Measurements from ENCODE around the gene CHD2. TPM values are rescaled to one million over a fixed set of nuclear protein-coding genes. Genes with fewer than 3 reads are reported as not detected.

Gene CHD2
- total RNA-seq, 2 donors from 2014 or later, result 177 to 180 TPM

- H3K27me3 Mint-ChIP-seq, result no peaks in the 10 kb centered on the region
- ATAC-seq, result no peak
- H3K36me3 Mint-ChIP-seq, result peaks cover 32% of the 10 kb centered on the region
- H3K9me3 Mint-ChIP-seq, result no peaks in the 10 kb centered on the region
- DNase-seq (ENCODE audit: low spot score), result no peak
- peak overlapping the region; percentile 99 to 100 for H3K27ac Mint-ChIP-seq
- peaks cover 61 to 70% of the 10 kb centered on the region in 2 donors for H3K4me1 Mint-ChIP-seq (ENCODE audit: low read depth in 2 of 2)
- peak overlapping the region; percentile 95 for H3K4me3 Mint-ChIP-seq
These were observed 4.8 kb downstream of the CHD2 start for GRCh38 chr15:92904722-92905571.

- peak overlapping the region; percentile 99 to 100 for H3K27ac Mint-ChIP-seq
- DNase-seq (ENCODE audit: low spot score) (no peak), ATAC-seq (no peak)
- H3K36me3 Mint-ChIP-seq, result peaks cover 32% of the 10 kb centered on the region
- H3K9me3 Mint-ChIP-seq, result no peaks in the 10 kb centered on the region
- no peaks in the 10 kb centered on the region for H3K27me3 Mint-ChIP-seq
- peaks cover 66 to 76% of the 10 kb centered on the region in 2 donors for H3K4me1 Mint-ChIP-seq (ENCODE audit: low read depth in 2 of 2)
- peak overlapping the region; percentile 95 for H3K4me3 Mint-ChIP-seq
These were observed 5.9 kb downstream of the CHD2 start for GRCh38 chr15:92906020-92906419.

- peaks cover 30% of the 10 kb centered on the region for H3K36me3 Mint-ChIP-seq
These were observed 6.5 kb downstream of the CHD2 start for GRCh38 chr15:92906563-92907081.

GRCh38 chr15:92907229-92907628 lies 7.1 kb downstream of the CHD2 start:
- H3K27me3 Mint-ChIP-seq, result no peaks in the 10 kb centered on the region
- H3K27ac Mint-ChIP-seq, result peak overlapping the region; percentile 99 to 100
- H3K9me3 Mint-ChIP-seq, result no peaks in the 10 kb centered on the region
- peaks cover 78 to 87% of the 10 kb centered on the region in 2 donors for H3K4me1 Mint-ChIP-seq (ENCODE audit: low read depth in 2 of 2)
- DNase-seq (ENCODE audit: low spot score), result no peak
- peak overlapping the region; percentile 95 for H3K4me3 Mint-ChIP-seq
- H3K36me3 Mint-ChIP-seq, result peaks cover 30% of the 10 kb centered on the region
- no peak for ATAC-seq

More at GRCh38 chr15:92906563-92907081, 6.5 kb downstream of the CHD2 start:
- H3K4me3 Mint-ChIP-seq, result peak overlapping the region; percentile 95
- peak overlapping the region; percentile 99 to 100 for H3K27ac Mint-ChIP-seq
- DNase-seq (ENCODE audit: low spot score) (no peak), ATAC-seq (peak in 1 of 2 donors; percentile 48)
- H3K4me1 Mint-ChIP-seq (ENCODE audit: low read depth in 2 of 2), result peaks cover 72 to 82% of the 10 kb centered on the region in 2 donors
- H3K9me3 Mint-ChIP-seq, result no peaks in the 10 kb centered on the region
- H3K27me3 Mint-ChIP-seq, result no peaks in the 10 kb centered on the region

GRCh38 chr15:92907896-92908712 lies 8.0 kb downstream of the CHD2 start:
- peak overlapping the region; percentile 95 for H3K4me3 Mint-ChIP-seq
- peaks cover 23% of the 10 kb centered on the region for H3K36me3 Mint-ChIP-seq
- ATAC-seq (peak in 1 of 2 donors; percentile 11), DNase-seq (ENCODE audit: low spot score) (no peak)
- peaks cover 81 to 85% of the 10 kb centered on the region in 2 donors for H3K4me1 Mint-ChIP-seq (ENCODE audit: low read depth in 2 of 2)
- H3K27me3 Mint-ChIP-seq, result no peaks in the 10 kb centered on the region
- H3K27ac Mint-ChIP-seq, result peak overlapping the region; percentile 99 to 100
- no peaks in the 10 kb centered on the region for H3K9me3 Mint-ChIP-seq

- Mint-ChIP-seq H3K27me3 (no peaks in the 10 kb centered on the region), H3K4me1 (ENCODE audit: low read depth in 2 of 2) (peaks cover 84 to 88% of the 10 kb centered on the region in 2 donors), H3K36me3 (peaks cover 21% of the 10 kb centered on the region), H3K4me3 (peak overlapping the region; percentile 95), H3K27ac (peak overlapping the region; percentile 99 to 100), H3K9me3 (no peaks in the 10 kb centered on the region)
- no peak for ATAC-seq
- no peak for DNase-seq (ENCODE audit: low spot score)
These were observed 8.6 kb downstream of the CHD2 start for GRCh38 chr15:92908713-92909057.

GRCh38 chr15:92909136-92909781 lies 9.1 kb downstream of the CHD2 start:
- Mint-ChIP-seq H3K4me1 (ENCODE audit: low read depth in 2 of 2) (peaks cover 84 to 89% of the 10 kb centered on the region in 2 donors), H3K4me3 (peak overlapping the region; percentile 76), H3K36me3 (peaks cover 17% of the 10 kb centered on the region), H3K9me3 (no peaks in the 10 kb centered on the region), H3K27ac (peak overlapping the region; percentile 99 to 100), H3K27me3 (no peaks in the 10 kb centered on the region)
- no peak for ATAC-seq
- DNase-seq (ENCODE audit: low spot score), result no peak

- peak overlapping the region; percentile 28 for H3K4me3 Mint-ChIP-seq
- DNase-seq (ENCODE audit: low spot score), result no peak
- peak overlapping the region; percentile 53 to 98 for H3K27ac Mint-ChIP-seq
- no peaks in the 10 kb centered on the region for H3K9me3 Mint-ChIP-seq
- H3K4me1 Mint-ChIP-seq (ENCODE audit: low read depth in 2 of 2), result peaks cover 82 to 89% of the 10 kb centered on the region in 2 donors
- H3K36me3 Mint-ChIP-seq, result peaks cover 21% of the 10 kb centered on the region
- no peak for ATAC-seq
- H3K27me3 Mint-ChIP-seq, result no peaks in the 10 kb centered on the region
These were observed 10.3 kb downstream of the CHD2 start for GRCh38 chr15:92910451-92910850.

- DNase-seq (ENCODE audit: low spot score) (no peak), ATAC-seq (no peak)
- H3K27ac Mint-ChIP-seq, result peak overlapping the region; percentile 87 to 98
- no peaks in the 10 kb centered on the region for H3K27me3 Mint-ChIP-seq
- peaks cover 70 to 79% of the 10 kb centered on the region in 2 donors for H3K4me1 Mint-ChIP-seq (ENCODE audit: low read depth in 2 of 2)
- H3K9me3 Mint-ChIP-seq, result no peaks in the 10 kb centered on the region
- peaks cover 11% of the 10 kb centered on the region for H3K36me3 Mint-ChIP-seq
- peak overlapping the region; percentile 79 for H3K4me3 Mint-ChIP-seq
These were observed 14.0 kb downstream of the CHD2 start for GRCh38 chr15:92914103-92914499.

- peaks cover 67 to 78% of the 10 kb centered on the region in 2 donors for H3K4me1 Mint-ChIP-seq (ENCODE audit: low read depth in 2 of 2)
- DNase-seq (ENCODE audit: low spot score) (no peak), ATAC-seq (peak; percentile 54 to 64)
- peaks cover 8% of the 10 kb centered on the region for H3K36me3 Mint-ChIP-seq
- H3K4me3 Mint-ChIP-seq, result peak overlapping the region; percentile 79
- no peaks in the 10 kb centered on the region for H3K27me3 Mint-ChIP-seq
- H3K9me3 Mint-ChIP-seq, result no peaks in the 10 kb centered on the region
- peak overlapping the region; percentile 87 to 98 for H3K27ac Mint-ChIP-seq
These were observed 14.7 kb downstream of the CHD2 start for GRCh38 chr15:92914768-92915221.

GRCh38 chr15:92915766-92916435 lies 15.8 kb downstream of the CHD2 start:
- peaks cover 70 to 79% of the 10 kb centered on the region in 2 donors for H3K4me1 Mint-ChIP-seq (ENCODE audit: low read depth in 2 of 2)
- peak; percentile 36 to 49 for ATAC-seq
- H3K27ac Mint-ChIP-seq, result peak overlapping the region; percentile 87 to 98
- DNase-seq (ENCODE audit: low spot score), result no peak
- H3K4me3 Mint-ChIP-seq, result peak overlapping the region; percentile 73
- H3K9me3 Mint-ChIP-seq, result no peaks in the 10 kb centered on the region
- peaks cover 8% of the 10 kb centered on the region for H3K36me3 Mint-ChIP-seq
- H3K27me3 Mint-ChIP-seq, result no peaks in the 10 kb centered on the region

- Mint-ChIP-seq H3K9me3 (no peaks in the 10 kb centered on the region), H3K4me3 (peak overlapping the region; percentile 56)
These were observed 17.7 kb downstream of the CHD2 start for GRCh38 chr15:92917598-92918407.

More at GRCh38 chr15:92917598-92918407, 17.7 kb downstream of the CHD2 start:
- H3K27me3 Mint-ChIP-seq, result no peaks in the 10 kb centered on the region
- H3K36me3 Mint-ChIP-seq, result peaks cover 4% of the 10 kb centered on the region
- peaks cover 73 to 83% of the 10 kb centered on the region in 2 donors for H3K4me1 Mint-ChIP-seq (ENCODE audit: low read depth in 2 of 2)
- DNase-seq (ENCODE audit: low spot score) (peak; percentile 92), ATAC-seq (peak; percentile 73 to 77)
- peak overlapping the region; percentile 87 to 98 for H3K27ac Mint-ChIP-seq

Measured in natural killer cell treated with Interleukin-12 subunit alpha and Interleukin-12 subunit beta and Interleukin-15 and Interleukin-18, amount 100 ng/mL, for 72 hours (primary cell).